HG03280 (cell line): ENCODE data around the gene NFE2.
"Not testable (repeated sequence)": the region's sequence is repeated elsewhere in the genome, so short reads cannot be mapped to it uniquely, and the experiment has no call there.

ENCODE experiments used
- ATAC-seq: cut with Tn5 transposase; IDR thresholded peaks from one replicate; pipeline ENCODE4 v1.9.1; 2021; ENCODE audit warnings: mild to moderate bottlenecking, moderate library complexity; ENCODE audit not compliant: unreplicated experiment

The NFE2 gene

GRCh38 chr12:54284070-54284780 lies 16.6 kb downstream of the NFE2 start:
- not testable (repeated sequence) for ATAC-seq

- no peak for ATAC-seq
These were observed 17.7 kb downstream of the NFE2 start for GRCh38 chr12:54282949-54283593.

GRCh38 chr12:54281694-54282093 lies 19.1 kb downstream of the NFE2 start:
- ATAC-seq: not testable (repeated sequence)

- not testable (repeated sequence) for ATAC-seq
These were observed 19.6 kb downstream of the NFE2 start for GRCh38 chr12:54281261-54281638.

- ATAC-seq: peak; percentile 86
These were observed 20.2 kb downstream of the NFE2 start, which contains the start of gene HNRNPA1 for GRCh38 chr12:54280468-54281260. Gene HNRNPA1 (plus strand): TSS chr12:54280726. CDS start chr12:54280808, 82 bp downstream.

- peak; percentile 68 for ATAC-seq
These were observed 21.0 kb downstream of the NFE2 start, which contains the start of gene CBX5 for GRCh38 chr12:54279632-54280467. Gene CBX5 (minus strand): TSS chr12:54280122. CDS start chr12:54257650, 22,472 bp downstream.

GRCh38 chr12:54279227-54279631 lies 21.6 kb downstream of the NFE2 start:
- no peak for ATAC-seq

- no peak for ATAC-seq
These were observed 23.0 kb downstream of the NFE2 start for GRCh38 chr12:54277823-54278276.

- ATAC-seq: no peak
These were observed 24.4 kb downstream of the NFE2 start for GRCh38 chr12:54276368-54276767.

GRCh38 chr12:54273981-54274380 lies 26.8 kb downstream of the NFE2 start:
- ATAC-seq: no peak

GRCh38 chr12:54272214-54272613 lies 28.6 kb downstream of the NFE2 start:
- no peak for ATAC-seq

GRCh38 chr12:54270345-54270744 lies 30.5 kb downstream of the NFE2 start:
- ATAC-seq: no peak

- no peak for ATAC-seq
These were observed 34.0 kb downstream of the NFE2 start for GRCh38 chr12:54266852-54267251.

- no peak for ATAC-seq
These were observed 35.4 kb downstream of the NFE2 start for GRCh38 chr12:54265364-54265812.

- ATAC-seq: no peak
These were observed 38.4 kb downstream of the NFE2 start for GRCh38 chr12:54262403-54262925.

- ATAC-seq: no peak
These were observed 38.9 kb downstream of the NFE2 start for GRCh38 chr12:54261815-54262402.

GRCh38 chr12:54259194-54260011 lies 41.4 kb downstream of the NFE2 start:
- peak; percentile 80 for ATAC-seq

- ATAC-seq: no peak
These were observed 42.6 kb downstream of the NFE2 start for GRCh38 chr12:54258201-54258681.

GRCh38 chr12:54257332-54257731 lies 43.5 kb downstream of the NFE2 start:
- no peak for ATAC-seq
